Rectal smooth muscle tissue (tissue), 1 donor: Measurements from ENCODE around the gene PRICKLE1.

Experiments
- H3K27ac ChIP-seq: one replicate; pipeline ENCODE4 v1.7.0; 2013; ENCODE audit warnings: low read depth, low read length, inconsistent platforms
- H3K27me3 ChIP-seq: one replicate; pipeline ENCODE4 v1.7.0; 2013; ENCODE audit warnings: low read length; ENCODE audit not compliant: control insufficient read depth, insufficient read depth
- H3K36me3 ChIP-seq: one replicate; pipeline ENCODE4 v1.7.0; 2013; ENCODE audit warnings: low read length; ENCODE audit not compliant: control insufficient read depth, insufficient read depth
- H3K4me1 ChIP-seq: one replicate; pipeline ENCODE4 v1.7.0; 2013; ENCODE audit warnings: low read length; ENCODE audit not compliant: control insufficient read depth, insufficient read depth
- H3K4me3 ChIP-seq: one replicate; pipeline ENCODE4 v1.7.0; 2013; ENCODE audit warnings: low read length
- H3K9ac ChIP-seq: one replicate; pipeline ENCODE4 v1.7.0; 2013; ENCODE audit warnings: low read length

The PRICKLE1 gene

GRCh38 chr12:42477941-42478340 is 111.6 kb downstream of the PRICKLE1 start:
- Histone ChIP-seq H3K4me1 (peaks cover 5% of the 10 kb centered on the region), H3K27ac (no peak overlapping the region), H3K27me3 (no peaks in the 10 kb centered on the region), H3K36me3 (no peaks in the 10 kb centered on the region), H3K4me3 (no peak overlapping the region), H3K9ac (no peak overlapping the region)

- peaks cover 2% of the 10 kb centered on the region for H3K4me1 ChIP-seq
- no peaks in the 10 kb centered on the region for H3K36me3 ChIP-seq
- H3K9ac ChIP-seq, result no peak overlapping the region
- no peaks in the 10 kb centered on the region for H3K27me3 ChIP-seq
- no peak overlapping the region for H3K27ac ChIP-seq
- no peak overlapping the region for H3K4me3 ChIP-seq
Measured at GRCh38 chr12:42475106-42475505, 114.4 kb downstream of the PRICKLE1 start.

DNA sequence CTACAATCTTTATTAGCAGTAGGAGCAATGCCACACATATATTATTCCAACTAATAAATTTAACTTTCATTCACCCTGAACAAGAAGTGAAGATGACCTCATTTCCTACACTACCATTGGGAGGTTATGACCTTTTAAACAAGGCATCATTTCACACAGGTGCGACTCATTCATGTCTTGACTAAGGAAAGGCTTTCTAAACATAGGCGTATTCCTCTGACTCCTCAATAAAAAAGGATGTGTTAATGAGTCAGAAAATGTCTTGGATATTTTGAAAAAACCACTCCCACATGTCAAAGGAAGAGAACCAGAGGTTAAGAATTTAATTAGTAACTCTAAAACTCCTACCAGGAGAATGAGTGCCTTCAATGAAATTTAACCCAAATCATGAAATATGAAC is 115.2 kb downstream of the PRICKLE1 start:
- H3K4me3 ChIP-seq, result no peak overlapping the region
- no peaks in the 10 kb centered on the region for H3K36me3 ChIP-seq
- H3K4me1 ChIP-seq, result peaks cover 2% of the 10 kb centered on the region
- no peak overlapping the region for H3K27ac ChIP-seq
- H3K27me3 ChIP-seq, result no peaks in the 10 kb centered on the region
- no peak overlapping the region for H3K9ac ChIP-seq

GRCh38 chr12:42473561-42473960 is 116.0 kb downstream of the PRICKLE1 start:
- Histone ChIP-seq H3K27me3 (no peaks in the 10 kb centered on the region), H3K4me1 (peaks cover 2% of the 10 kb centered on the region), H3K36me3 (no peaks in the 10 kb centered on the region), H3K27ac (no peak overlapping the region), H3K9ac (no peak overlapping the region), H3K4me3 (no peak overlapping the region)

DNA sequence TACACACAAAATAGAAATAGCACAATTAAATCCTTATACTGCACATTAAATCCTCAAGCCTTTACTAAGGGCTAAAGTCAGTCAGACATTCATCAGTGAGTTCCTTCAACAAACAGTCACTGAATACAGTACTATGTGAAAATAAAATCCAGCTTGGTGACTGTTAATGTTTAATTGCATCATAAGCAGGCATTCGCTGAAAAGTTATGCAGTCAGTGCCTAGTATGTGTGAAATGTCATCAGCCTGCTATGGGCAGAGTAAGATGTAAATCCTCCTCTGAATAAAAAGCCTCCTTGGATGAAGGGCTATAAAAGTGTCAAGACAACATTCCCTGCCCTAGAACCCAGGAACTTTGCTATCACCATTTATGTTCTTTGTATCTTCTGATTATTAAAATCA is 116.4 kb downstream of the PRICKLE1 start:
- Histone ChIP-seq H3K36me3 (no peaks in the 10 kb centered on the region), H3K9ac (no peak overlapping the region), H3K4me3 (no peak overlapping the region), H3K27ac (no peak overlapping the region), H3K4me1 (peaks cover 4% of the 10 kb centered on the region), H3K27me3 (no peaks in the 10 kb centered on the region)

- no peak overlapping the region for H3K9ac ChIP-seq
- peaks cover 4% of the 10 kb centered on the region for H3K4me1 ChIP-seq
- H3K4me3 ChIP-seq, result no peak overlapping the region
- no peak overlapping the region for H3K27ac ChIP-seq
- H3K36me3 ChIP-seq, result no peaks in the 10 kb centered on the region
- H3K27me3 ChIP-seq, result no peaks in the 10 kb centered on the region
Measured at GRCh38 chr12:42472376-42472775, 117.2 kb downstream of the PRICKLE1 start.

DNA sequence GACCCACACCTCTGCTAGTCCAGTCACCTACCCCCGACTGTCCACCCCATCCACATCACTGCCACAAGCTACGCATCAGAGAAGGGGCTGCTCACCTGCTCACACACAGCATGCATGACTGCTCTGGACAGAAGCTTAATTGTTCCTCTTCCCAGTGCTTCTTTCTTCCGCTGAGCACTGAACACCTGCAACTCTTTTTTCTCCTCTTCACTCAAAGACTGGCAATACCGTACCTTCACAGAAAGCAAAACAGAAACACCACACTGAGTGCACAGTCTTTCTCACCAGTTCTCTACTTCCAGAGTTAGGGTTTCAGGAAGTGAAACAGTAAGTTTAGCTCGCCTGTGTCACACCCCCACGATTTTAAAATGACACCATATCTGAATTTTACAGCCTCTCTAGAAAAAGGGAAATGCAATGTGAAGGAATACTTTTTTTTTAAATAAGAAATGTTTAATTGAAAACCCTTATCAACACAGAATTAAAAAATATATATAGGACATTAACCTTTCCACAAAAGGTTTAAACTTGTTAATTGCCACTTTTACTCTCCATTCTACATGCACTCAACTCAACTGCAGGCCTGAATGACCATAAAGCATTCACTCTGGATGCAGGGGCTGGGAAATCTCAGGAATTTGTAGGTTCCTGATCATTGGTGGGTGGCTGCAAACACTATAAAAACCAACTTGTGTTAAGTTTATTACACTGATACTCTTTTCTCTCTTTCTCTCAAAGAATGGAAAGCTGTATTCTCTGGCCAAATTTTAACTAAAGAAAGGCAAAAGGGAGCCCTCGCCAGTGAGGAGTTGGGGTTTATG is 120.0 kb downstream of the PRICKLE1 start:
- Histone ChIP-seq H3K4me1 (peaks cover 4% of the 10 kb centered on the region), H3K36me3 (peaks cover 10% of the 10 kb centered on the region), H3K4me3 (no peak overlapping the region), H3K9ac (no peak overlapping the region), H3K27me3 (no peaks in the 10 kb centered on the region), H3K27ac (no peak overlapping the region)

DNA sequence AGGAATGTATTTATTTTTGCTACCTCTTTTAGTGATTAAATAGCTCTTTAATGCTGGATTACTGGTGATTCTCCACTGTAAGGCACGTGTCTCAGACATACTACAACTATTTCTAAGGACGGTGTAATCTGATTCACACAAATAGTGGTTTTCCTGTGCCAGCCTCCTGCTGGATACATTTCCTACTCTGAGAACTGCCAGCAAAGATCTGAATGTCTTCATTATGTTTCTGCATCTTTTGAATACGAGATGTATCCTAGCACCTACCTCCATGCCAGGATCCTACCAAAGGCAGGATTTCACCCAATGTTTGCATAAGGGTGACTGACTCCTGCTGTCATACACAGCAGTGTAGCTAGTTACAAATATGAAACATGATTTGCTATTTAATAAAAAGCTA is 120.6 kb downstream of the PRICKLE1 start:
- Histone ChIP-seq H3K27ac (no peak overlapping the region), H3K36me3 (peaks cover 13% of the 10 kb centered on the region), H3K4me3 (no peak overlapping the region), H3K9ac (no peak overlapping the region), H3K27me3 (no peaks in the 10 kb centered on the region), H3K4me1 (peaks cover 2% of the 10 kb centered on the region)

DNA sequence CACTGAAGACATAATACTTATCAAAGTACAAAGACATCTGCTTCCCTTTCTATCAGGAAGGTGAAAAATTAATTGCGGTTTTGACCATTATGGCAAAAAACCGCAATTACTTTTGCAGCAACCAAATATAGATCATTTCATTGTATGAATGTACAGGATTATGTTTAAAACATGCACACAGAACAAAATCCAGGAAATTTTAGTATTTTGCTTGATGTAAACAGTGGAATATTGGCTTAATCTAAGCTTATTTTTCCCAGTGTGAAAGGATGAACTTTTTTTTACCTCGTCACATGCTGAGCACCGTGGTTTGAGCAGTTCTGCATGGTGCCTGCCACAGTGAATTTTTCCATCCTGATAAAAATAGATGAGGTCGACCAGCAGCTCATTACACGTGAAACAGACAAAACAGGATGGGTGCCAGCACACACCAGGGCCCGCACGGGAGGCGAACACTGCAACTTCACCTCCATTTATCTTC is 121.2 kb downstream of the PRICKLE1 start:
- Histone ChIP-seq H3K27ac (no peak overlapping the region), H3K4me3 (no peak overlapping the region), H3K27me3 (no peaks in the 10 kb centered on the region), H3K36me3 (peaks cover 13% of the 10 kb centered on the region), H3K9ac (no peak overlapping the region), H3K4me1 (peaks cover 2% of the 10 kb centered on the region)

GRCh38 chr12:42463671-42464070 is 125.9 kb downstream of the PRICKLE1 start:
- Histone ChIP-seq H3K9ac (no peak overlapping the region), H3K27ac (no peak overlapping the region), H3K36me3 (peaks cover 13% of the 10 kb centered on the region)

GRCh38 chr12:42462486-42462885 is 127.1 kb downstream of the PRICKLE1 start:
- H3K36me3 ChIP-seq, result peaks cover 13% of the 10 kb centered on the region
- H3K27me3 ChIP-seq, result no peaks in the 10 kb centered on the region
- H3K4me1 ChIP-seq, result no peaks in the 10 kb centered on the region
- no peak overlapping the region for H3K27ac ChIP-seq
- no peak overlapping the region for H3K4me3 ChIP-seq
- H3K9ac ChIP-seq, result no peak overlapping the region

More at GRCh38 chr12:42463671-42464070, 125.9 kb downstream of the PRICKLE1 start:
- H3K4me3 ChIP-seq, result no peak overlapping the region
- no peaks in the 10 kb centered on the region for H3K27me3 ChIP-seq
- H3K4me1 ChIP-seq, result peaks cover 2% of the 10 kb centered on the region

DNA sequence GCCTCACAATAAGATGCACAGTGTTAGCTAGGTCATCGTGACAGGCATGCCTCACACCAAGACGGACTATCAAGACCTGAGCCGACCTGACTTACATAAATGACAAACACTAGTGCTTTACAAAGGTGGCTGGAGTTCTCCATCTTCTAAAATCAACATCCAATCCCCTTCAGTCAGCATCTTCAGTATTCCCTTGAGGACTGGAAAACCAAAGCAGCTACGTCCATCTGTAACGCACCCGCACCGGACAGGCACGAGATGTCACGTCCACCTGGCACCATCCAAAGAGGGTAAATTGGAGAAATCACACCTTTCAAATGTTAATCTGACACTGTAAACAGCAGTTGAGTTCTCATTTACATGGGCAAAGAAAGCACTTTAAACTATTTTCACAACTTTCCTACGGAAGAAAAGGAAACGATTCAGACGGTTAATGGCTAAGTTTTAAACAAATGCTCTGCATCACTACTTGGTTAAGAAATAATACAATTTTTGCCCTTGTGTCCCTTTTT is 130.2 kb downstream of the PRICKLE1 start:
- no peak overlapping the region for H3K4me3 ChIP-seq
- peaks cover 2% of the 10 kb centered on the region for H3K36me3 ChIP-seq
- no peak overlapping the region for H3K27ac ChIP-seq
- H3K27me3 ChIP-seq, result no peaks in the 10 kb centered on the region
- no peaks in the 10 kb centered on the region for H3K4me1 ChIP-seq
- no peak overlapping the region for H3K9ac ChIP-seq

DNA sequence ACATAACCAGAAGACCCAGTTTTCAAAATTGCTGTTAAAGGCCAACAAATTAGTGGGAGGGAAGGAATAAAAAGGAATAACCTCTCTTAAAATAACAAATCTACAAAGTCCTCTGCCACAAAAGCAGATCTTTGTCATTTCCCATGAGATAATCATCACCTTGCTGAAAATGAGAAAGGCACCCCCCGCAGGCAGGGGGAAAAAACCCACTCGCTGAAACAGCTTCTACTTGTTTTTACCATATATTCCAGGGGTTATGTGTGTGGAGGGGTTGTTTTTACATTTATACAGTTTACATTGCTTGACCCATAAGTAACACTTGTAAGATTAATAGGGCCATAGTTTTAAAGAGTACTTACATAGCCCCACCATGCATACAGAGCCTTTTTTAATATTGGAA is 131.0 kb downstream of the PRICKLE1 start:
- no peak overlapping the region for H3K4me3 ChIP-seq
- H3K9ac ChIP-seq, result no peak overlapping the region
- H3K36me3 ChIP-seq, result no peaks in the 10 kb centered on the region
- no peaks in the 10 kb centered on the region for H3K27me3 ChIP-seq
- no peaks in the 10 kb centered on the region for H3K4me1 ChIP-seq
- H3K27ac ChIP-seq, result no peak overlapping the region
